HG03103 (cell line): ENCODE data around the gene SAMD4A.

Experiments
- ATAC-seq: cut with Tn5 transposase; IDR thresholded peaks from one replicate; pipeline ENCODE4 v1.9.1; 2021; ENCODE audit warnings: low read depth; ENCODE audit not compliant: unreplicated experiment

SAMD4A gene

GRCh38 chr14:54774824-54775223 lies 207.9 kb downstream of the SAMD4A start:
- no peak for ATAC-seq

GRCh38 chr14:54775486-54776140 lies 208.7 kb downstream of the SAMD4A start:
- ATAC-seq, result no peak

GRCh38 chr14:54776361-54777001 lies 209.6 kb downstream of the SAMD4A start:
- no peak for ATAC-seq

GRCh38 chr14:54777395-54777794 lies 210.5 kb downstream of the SAMD4A start:
- ATAC-seq, result no peak

- ATAC-seq, result no peak
These were observed 211.9 kb downstream of the SAMD4A start for GRCh38 chr14:54778618-54779345.

GRCh38 chr14:54781080-54781479 lies 214.2 kb downstream of the SAMD4A start:
- no peak for ATAC-seq

- no peak for ATAC-seq
These were observed 215.2 kb downstream of the SAMD4A start for GRCh38 chr14:54781961-54782750.

GRCh38 chr14:54782751-54783659 lies 216.1 kb downstream of the SAMD4A start:
- ATAC-seq, result peak; percentile 93

GRCh38 chr14:54783660-54784015 lies 216.7 kb downstream of the SAMD4A start:
- no peak for ATAC-seq

- no peak for ATAC-seq
These were observed 217.1 kb downstream of the SAMD4A start for GRCh38 chr14:54784060-54784459.

- no peak for ATAC-seq
These were observed 217.7 kb downstream of the SAMD4A start for GRCh38 chr14:54784657-54785056.

- no peak for ATAC-seq
These were observed 218.3 kb downstream of the SAMD4A start for GRCh38 chr14:54785136-54785777.

- no peak for ATAC-seq
These were observed 219.1 kb downstream of the SAMD4A start for GRCh38 chr14:54785778-54786770.

GRCh38 chr14:54786838-54787237 lies 219.9 kb downstream of the SAMD4A start:
- no peak for ATAC-seq

- no peak for ATAC-seq
These were observed 220.3 kb downstream of the SAMD4A start for GRCh38 chr14:54787261-54787660.

- no peak for ATAC-seq
These were observed 221.8 kb downstream of the SAMD4A start for GRCh38 chr14:54788701-54789100.

GRCh38 chr14:54789166-54789565 lies 222.2 kb downstream of the SAMD4A start:
- ATAC-seq, result no peak

- no peak for ATAC-seq
These were observed 223.0 kb downstream of the SAMD4A start for GRCh38 chr14:54789781-54790480.
